Measurements from ENCODE around the gene CCDC87.
"Not testable (repeated sequence)": the region's sequence is repeated elsewhere in the genome, so short reads cannot be mapped to it uniquely, and the experiment has no call there.

CCDC87 gene

GRCh38 chr11:66614073-66614472 lies 21.2 kb upstream of the CCDC87 start:
- no peak for DNase-seq

- DNase-seq, result no peak
Observed at GRCh38 chr11:66612458-66612857, 19.6 kb upstream of the CCDC87 start.

- no peak for DNase-seq
Observed at GRCh38 chr11:66609721-66610617, 17.1 kb upstream of the CCDC87 start.

DNA sequence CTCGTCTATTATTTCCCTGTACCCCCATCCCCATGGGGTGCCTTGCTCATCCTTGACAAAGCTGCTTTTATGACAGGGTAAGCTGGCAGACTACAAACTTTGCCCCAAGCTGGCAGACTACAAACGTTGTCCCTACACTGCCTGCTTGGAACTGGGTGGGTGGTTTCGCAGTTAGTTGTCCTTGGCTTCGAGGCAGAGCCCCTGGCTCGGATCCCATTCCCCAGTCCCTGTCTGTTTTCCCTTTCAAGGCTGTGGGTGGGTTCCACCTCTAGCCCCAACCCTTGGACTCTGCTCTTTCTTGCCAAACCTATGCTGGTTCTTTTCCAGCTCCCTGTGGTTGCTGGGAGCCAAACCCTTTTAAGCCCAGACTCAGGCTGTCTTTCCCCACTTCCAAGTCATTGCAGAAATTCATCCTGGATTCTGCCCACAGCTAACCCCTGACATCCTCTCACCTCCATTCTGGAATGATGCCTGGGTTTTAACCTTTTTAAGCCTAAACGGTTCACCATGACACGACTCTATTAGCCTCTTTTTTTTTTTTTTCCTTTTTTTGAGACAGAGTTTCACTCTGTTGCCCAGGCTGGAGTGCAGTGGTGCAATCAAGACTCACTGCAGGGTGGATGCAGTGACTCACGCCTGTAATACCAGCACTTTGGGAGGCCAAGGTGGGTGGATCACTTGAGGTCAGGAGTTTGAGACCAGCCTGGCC lies 14.4 kb upstream of the CCDC87 start:
- no peak for DNase-seq

DNA sequence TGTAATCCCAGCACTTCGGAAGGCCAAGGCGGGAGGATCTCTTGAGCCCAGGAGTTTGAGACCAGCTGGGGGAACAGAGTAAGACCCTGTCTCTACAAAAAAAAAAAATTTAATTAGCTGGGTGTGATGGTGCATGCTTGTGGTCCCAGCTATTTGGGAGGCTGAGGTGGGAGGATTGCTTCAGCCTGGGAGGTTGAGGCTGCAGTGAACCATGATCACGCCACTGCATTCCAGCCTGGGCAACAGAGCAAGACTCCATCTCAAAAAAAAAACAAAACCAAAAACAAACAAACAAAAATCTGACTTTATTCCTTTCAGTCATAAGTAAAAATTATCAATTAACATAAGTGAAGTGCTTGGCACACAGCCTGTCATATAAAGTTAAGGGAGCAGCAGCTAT lies 13.7 kb upstream of the CCDC87 start:
- DNase-seq, result not testable (repeated sequence)

GRCh38 chr11:66604155-66604554 lies 11.3 kb upstream of the CCDC87 start:
- no peak for DNase-seq

DNA sequence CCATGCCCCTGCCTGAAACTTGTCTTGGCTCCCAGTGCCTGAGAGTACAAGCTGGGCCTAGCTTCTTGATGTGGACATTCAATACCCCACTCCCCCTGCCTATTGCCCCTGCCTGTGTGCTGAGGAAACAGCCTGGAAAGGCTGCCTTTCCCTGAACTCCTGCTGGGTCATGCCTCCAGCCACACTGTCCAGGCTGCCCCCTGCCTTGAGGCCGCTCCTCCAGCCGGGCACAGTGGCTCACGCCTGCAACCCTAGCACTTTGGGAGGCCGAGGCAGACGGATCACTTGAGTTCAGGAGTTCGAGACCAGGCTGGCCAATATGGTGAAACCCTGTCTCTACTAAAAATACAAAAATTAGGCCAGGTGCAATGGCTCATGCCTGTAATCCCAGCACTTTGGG lies 10.2 kb upstream of the CCDC87 start:
- no peak for DNase-seq

GRCh38 chr11:66600631-66601233 lies 7.9 kb upstream of the CCDC87 start:
- no peak for DNase-seq

- DNase-seq, result no peak
Observed at GRCh38 chr11:66600219-66600618, 7.4 kb upstream of the CCDC87 start.

GRCh38 chr11:66598993-66599392 lies 6.1 kb upstream of the CCDC87 start:
- no peak for DNase-seq

- no peak for DNase-seq
Observed at GRCh38 chr11:66595245-66595904, 2.5 kb upstream of the CCDC87 start.

DNA sequence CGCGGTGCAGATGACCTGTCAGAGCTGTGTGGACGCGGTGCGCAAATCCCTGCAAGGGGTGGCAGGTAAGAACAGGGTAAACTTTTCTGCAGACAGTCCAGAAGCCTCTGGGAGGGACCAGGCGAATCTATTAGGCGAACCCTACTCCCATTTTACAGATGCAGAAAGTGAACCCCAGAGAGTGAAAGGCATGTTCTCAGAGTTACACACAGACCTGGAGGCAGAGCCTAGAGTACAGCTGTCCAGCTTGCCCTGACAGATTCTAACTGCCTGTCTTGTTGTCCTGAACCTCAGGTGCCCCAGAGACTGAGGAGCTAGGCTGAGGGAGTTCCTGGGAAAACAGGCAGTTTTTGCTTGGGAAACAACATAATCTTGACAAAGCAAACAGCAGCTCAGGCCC lies 787 bp upstream of the CCDC87 start:
- DNase-seq, result no peak

DNA sequence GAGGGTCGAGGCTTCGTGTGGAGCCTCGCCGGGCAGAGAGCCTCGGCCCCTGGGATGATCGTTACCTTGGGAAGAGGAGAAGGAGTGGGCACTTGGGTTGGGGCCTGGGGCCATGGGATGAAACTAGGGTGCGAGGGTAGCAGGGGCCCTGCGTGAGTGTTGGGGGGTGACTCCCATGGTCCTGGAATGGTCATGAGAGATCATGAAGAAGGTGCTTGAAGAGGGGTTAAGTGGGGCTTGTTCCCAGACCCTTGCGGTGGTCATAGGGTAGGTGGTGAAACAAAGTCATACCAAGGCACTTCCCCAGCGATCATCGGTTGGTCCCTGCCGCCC lies 406 bp upstream of the CCDC87 start:
- no peak for DNase-seq

- DNase-seq, result no peak
Observed at GRCh38 chr11:66591175-66591574, 1.7 kb downstream of the CCDC87 start.

DNA sequence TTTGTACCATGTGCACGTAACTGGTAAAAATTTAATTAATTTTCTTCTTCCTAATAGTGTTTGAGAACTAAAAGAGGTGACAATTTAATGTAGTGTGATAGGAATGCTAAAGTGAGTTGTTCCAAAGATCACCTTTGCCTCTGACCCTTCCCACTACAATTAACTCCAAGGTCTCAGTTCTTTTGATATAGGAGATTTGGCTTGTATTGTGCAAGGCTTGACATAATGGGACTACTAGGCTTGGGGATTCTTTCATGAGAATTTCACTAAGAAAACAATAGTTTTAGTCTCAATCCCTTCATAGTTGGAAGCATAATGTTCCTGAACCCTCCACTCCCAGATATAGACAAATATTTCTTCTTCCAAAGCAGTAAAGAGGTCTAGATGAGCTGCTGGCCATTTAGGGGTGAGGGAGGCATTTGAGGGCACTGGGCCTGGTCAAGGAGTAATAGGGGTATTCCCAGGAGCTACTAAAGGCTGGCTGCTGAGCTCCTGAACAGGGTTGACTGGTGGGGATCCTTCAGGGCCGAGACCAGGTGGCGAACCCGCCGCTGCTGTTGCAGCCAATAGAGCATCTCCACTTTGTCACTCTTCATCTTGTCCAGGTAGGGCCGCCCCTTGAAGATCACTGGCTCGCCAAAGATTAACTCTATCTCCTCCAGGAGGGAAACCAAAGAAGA lies 2.7 kb downstream of the CCDC87 start:
- DNase-seq, result no peak

GRCh38 chr11:66589315-66589714 lies 3.5 kb downstream of the CCDC87 start:
- DNase-seq, result not testable (repeated sequence)

- DNase-seq, result no peak
Observed at GRCh38 chr11:66586136-66586535, 6.7 kb downstream of the CCDC87 start.

DNA sequence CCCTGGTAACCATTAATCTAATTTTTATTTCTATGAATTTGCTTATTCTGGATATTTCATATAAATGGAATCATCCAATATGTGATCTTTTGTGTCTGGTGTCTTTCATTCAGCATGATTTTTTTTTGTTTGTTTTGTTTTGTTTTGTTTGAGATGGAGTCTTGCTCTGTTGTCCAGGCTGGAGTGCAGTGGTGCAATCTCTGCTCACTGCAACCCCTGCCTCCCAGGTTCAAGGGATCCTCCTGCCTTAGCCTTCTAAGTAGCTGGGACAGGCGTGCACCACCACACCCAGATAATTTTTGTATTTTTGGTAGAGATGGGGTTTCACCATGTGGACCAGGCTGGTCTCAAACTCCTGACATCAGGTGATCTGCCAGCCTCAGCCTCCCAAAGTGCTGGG lies 7.4 kb downstream of the CCDC87 start:
- not testable (repeated sequence) for DNase-seq

DNA sequence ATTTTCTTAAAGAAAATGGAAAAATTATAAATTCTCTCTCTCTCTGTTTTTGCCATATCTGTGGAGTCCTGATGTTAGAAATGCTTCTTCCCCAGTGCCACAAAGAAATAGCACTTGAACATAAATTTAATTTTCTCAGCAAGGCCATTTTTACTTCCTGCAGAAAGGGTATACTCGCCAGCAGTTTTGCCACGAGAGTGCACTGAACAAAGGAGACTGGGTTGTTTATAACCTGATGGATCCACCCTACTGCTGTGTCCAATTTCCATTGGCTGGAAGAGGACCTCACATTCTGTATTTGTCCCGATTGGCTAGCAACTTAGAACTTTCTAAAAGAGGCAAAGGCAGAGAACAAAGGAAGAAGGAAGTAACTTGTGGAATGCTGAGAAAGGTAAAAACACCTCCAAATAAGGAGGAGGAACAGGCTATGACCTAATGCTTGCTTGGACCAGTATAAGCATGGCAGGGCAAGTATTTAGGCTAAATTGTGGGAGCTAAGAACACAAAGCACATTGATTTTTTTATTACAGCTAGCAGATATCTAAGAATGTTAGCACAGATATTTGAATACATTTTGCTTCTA lies 10.2 kb downstream of the CCDC87 start:
- DNase-seq, result not testable (repeated sequence)

DNA sequence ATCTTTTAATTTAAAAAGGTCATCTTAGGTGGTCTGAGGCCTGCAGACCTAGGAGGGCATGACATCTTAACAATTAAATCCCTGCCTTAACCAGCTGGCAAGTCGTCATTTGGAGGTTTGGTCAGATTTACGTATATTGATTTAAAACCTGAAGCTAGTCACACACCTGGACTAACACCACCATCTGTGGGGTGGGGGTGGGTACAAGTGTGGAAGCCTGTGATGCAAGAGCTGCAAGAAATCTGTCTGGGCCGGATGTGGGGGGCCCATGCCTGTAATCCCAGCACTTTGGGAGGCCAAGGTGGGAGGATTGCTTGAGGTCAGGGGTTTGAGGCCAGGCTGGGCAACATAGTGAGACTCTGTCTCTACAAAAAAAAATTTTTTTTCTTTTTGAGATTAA lies 11.6 kb downstream of the CCDC87 start:
- no peak for DNase-seq

GRCh38 chr11:66580803-66581202 lies 12.1 kb downstream of the CCDC87 start:
- no peak for DNase-seq

GRCh38 chr11:66579017-66579606 lies 13.8 kb downstream of the CCDC87 start:
- peak; percentile 39 for DNase-seq

All from GDM1 (cell line).